ENCODE measurements around the gene SEMA5B. TPM values are rescaled to one million over a fixed set of nuclear protein-coding genes. Genes with fewer than 3 reads are reported as not detected.

The SEMA5B gene
- total RNA-seq, 2 experiments from 2014 or later: not detected

- Mint-ChIP-seq H3K36me3 (no peaks in the 10 kb centered on the region), H3K27me3 (peaks cover 44% of the 10 kb centered on the region), H3K27ac (no peak overlapping the region), H3K9me3 (ENCODE audit: low read depth) (no peaks in the 10 kb centered on the region), H3K4me3 (no peak overlapping the region), H3K4me1 (no peaks in the 10 kb centered on the region)
- DNase-seq (no peak), ATAC-seq (no peak)
- CTCF ChIA-PET: no interaction called here
Measured at GRCh38 chr3:122931636-122932035, 95.9 kb downstream of the SEMA5B start.

GRCh38 chr3:122930063-122930997, 97.2 kb downstream of the SEMA5B start:
- no peak overlapping the region for H3K4me3 Mint-ChIP-seq
- no peaks in the 10 kb centered on the region for H3K36me3 Mint-ChIP-seq
- CTCF ChIA-PET: no interaction called here
- H3K27ac Mint-ChIP-seq: no peak overlapping the region
- no peak for ATAC-seq
- H3K27me3 Mint-ChIP-seq: peaks cover 37% of the 10 kb centered on the region
- H3K4me1 Mint-ChIP-seq: no peaks in the 10 kb centered on the region
- no peaks in the 10 kb centered on the region for H3K9me3 Mint-ChIP-seq (ENCODE audit: low read depth)
- DNase-seq: no peak

GRCh38 chr3:122929188-122930062, 98.1 kb downstream of the SEMA5B start:
- no peak overlapping the region for H3K27ac Mint-ChIP-seq
- no peak for DNase-seq
- no peaks in the 10 kb centered on the region for H3K4me1 Mint-ChIP-seq
- no peak for ATAC-seq
- no peaks in the 10 kb centered on the region for H3K9me3 Mint-ChIP-seq (ENCODE audit: low read depth)
- no peaks in the 10 kb centered on the region for H3K36me3 Mint-ChIP-seq
- CTCF ChIA-PET: interaction anchor here (1.0 kb wide), 1 partner anchor 13 kb away, joined by 4 read pairs; no protein-coding TSS in a partner anchor
- no peak overlapping the region for H3K4me3 Mint-ChIP-seq
- peaks cover 32% of the 10 kb centered on the region for H3K27me3 Mint-ChIP-seq

- Mint-ChIP-seq H3K9me3 (ENCODE audit: low read depth) (no peaks in the 10 kb centered on the region), H3K27me3 (peaks cover 28% of the 10 kb centered on the region), H3K4me3 (no peak overlapping the region), H3K27ac (no peak overlapping the region), H3K4me1 (no peaks in the 10 kb centered on the region), H3K36me3 (no peaks in the 10 kb centered on the region)
- DNase-seq (no peak), ATAC-seq (no peak)
- CTCF ChIA-PET: interaction anchor here (1.0 to 1.4 kb wide), 2 partner anchors 12 to 14 kb away, joined by 3 to 4 read pairs; no protein-coding TSS in a partner anchor
Measured at GRCh38 chr3:122928396-122929187, 99.0 kb downstream of the SEMA5B start.

GRCh38 chr3:122927726-122928125, 99.8 kb downstream of the SEMA5B start:
- CTCF ChIA-PET: interaction anchor here (1.4 kb wide), 1 partner anchor 13 kb away, joined by 3 read pairs; no protein-coding TSS in a partner anchor
- Mint-ChIP-seq H3K36me3 (no peaks in the 10 kb centered on the region), H3K9me3 (ENCODE audit: low read depth) (no peaks in the 10 kb centered on the region), H3K27me3 (peaks cover 21% of the 10 kb centered on the region), H3K4me3 (no peak overlapping the region), H3K27ac (no peak overlapping the region), H3K4me1 (peaks cover under 1% of the 10 kb centered on the region)
- DNase-seq: no peak
- no peak for ATAC-seq

- CTCF ChIA-PET: no interaction called here
- no peak for ATAC-seq
- Mint-ChIP-seq H3K9me3 (ENCODE audit: low read depth) (no peaks in the 10 kb centered on the region), H3K4me3 (no peak overlapping the region), H3K27ac (no peak overlapping the region), H3K36me3 (no peaks in the 10 kb centered on the region), H3K27me3 (peaks cover 22% of the 10 kb centered on the region), H3K4me1 (peaks cover 2% of the 10 kb centered on the region)
- DNase-seq: no peak
Measured at GRCh38 chr3:122926811-122927210, 100.8 kb downstream of the SEMA5B start.

GRCh38 chr3:122926322-122926721, 101.2 kb downstream of the SEMA5B start:
- Mint-ChIP-seq H3K36me3 (no peaks in the 10 kb centered on the region), H3K27me3 (peaks cover 21% of the 10 kb centered on the region), H3K9me3 (ENCODE audit: low read depth) (no peaks in the 10 kb centered on the region), H3K4me1 (peaks cover 3% of the 10 kb centered on the region), H3K27ac (no peak overlapping the region), H3K4me3 (no peak overlapping the region)
- ATAC-seq: no peak
- no peak for DNase-seq
- CTCF ChIA-PET: interaction anchor here (1.2 kb wide), 1 partner anchor 16 kb away, joined by 3 read pairs; no protein-coding TSS in a partner anchor

GRCh38 chr3:122925756-122926155, 101.8 kb downstream of the SEMA5B start:
- DNase-seq (no peak), ATAC-seq (no peak)
- H3K4me1 Mint-ChIP-seq: peaks cover 3% of the 10 kb centered on the region
- H3K27me3 Mint-ChIP-seq: peaks cover 24% of the 10 kb centered on the region
- H3K9me3 Mint-ChIP-seq (ENCODE audit: low read depth): no peaks in the 10 kb centered on the region
- CTCF ChIA-PET: interaction anchor here (1.2 kb wide), 1 partner anchor 17 kb away, joined by 3 read pairs; no protein-coding TSS in a partner anchor
- no peak overlapping the region for H3K27ac Mint-ChIP-seq
- H3K36me3 Mint-ChIP-seq: no peaks in the 10 kb centered on the region
- H3K4me3 Mint-ChIP-seq: no peak overlapping the region

GRCh38 chr3:122924056-122924455, 103.5 kb downstream of the SEMA5B start:
- DNase-seq (no peak), ATAC-seq (no peak)
- no peaks in the 10 kb centered on the region for H3K36me3 Mint-ChIP-seq
- H3K27me3 Mint-ChIP-seq: peaks cover 35% of the 10 kb centered on the region
- no peak overlapping the region for H3K27ac Mint-ChIP-seq
- no peak overlapping the region for H3K4me3 Mint-ChIP-seq
- no peaks in the 10 kb centered on the region for H3K9me3 Mint-ChIP-seq (ENCODE audit: low read depth)
- CTCF ChIA-PET: no interaction called here
- H3K4me1 Mint-ChIP-seq: peaks cover 3% of the 10 kb centered on the region

GRCh38 chr3:122923611-122924010, 104.0 kb downstream of the SEMA5B start:
- peaks cover 3% of the 10 kb centered on the region for H3K4me1 Mint-ChIP-seq
- DNase-seq (no peak), ATAC-seq (no peak)
- no peaks in the 10 kb centered on the region for H3K9me3 Mint-ChIP-seq (ENCODE audit: low read depth)
- H3K27ac Mint-ChIP-seq: no peak overlapping the region
- CTCF ChIA-PET: interaction anchor here (1.0 kb wide), 1 partner anchor 19 kb away, joined by 3 read pairs; no protein-coding TSS in a partner anchor
- no peaks in the 10 kb centered on the region for H3K36me3 Mint-ChIP-seq
- peaks cover 35% of the 10 kb centered on the region for H3K27me3 Mint-ChIP-seq
- no peak overlapping the region for H3K4me3 Mint-ChIP-seq

GRCh38 chr3:122921791-122922651, 105.5 kb downstream of the SEMA5B start:
- Mint-ChIP-seq H3K27me3 (peaks cover 38% of the 10 kb centered on the region), H3K36me3 (no peaks in the 10 kb centered on the region), H3K9me3 (ENCODE audit: low read depth) (no peaks in the 10 kb centered on the region), H3K27ac (no peak overlapping the region), H3K4me3 (no peak overlapping the region), H3K4me1 (peaks cover 3% of the 10 kb centered on the region)
- peak; percentile 56 for DNase-seq
- ATAC-seq: peak; percentile 84
- CTCF ChIA-PET: interaction anchor here (1.2 to 1.3 kb wide), 2 partner anchors 19 to 20 kb away, joined by 3 to 5 read pairs; no protein-coding TSS in a partner anchor

GRCh38 chr3:122920986-122921385, 106.6 kb downstream of the SEMA5B start:
- no peak overlapping the region for H3K4me3 Mint-ChIP-seq
- no peak for ATAC-seq
- H3K27me3 Mint-ChIP-seq: peaks cover 41% of the 10 kb centered on the region
- no peaks in the 10 kb centered on the region for H3K36me3 Mint-ChIP-seq
- H3K4me1 Mint-ChIP-seq: peaks cover 6% of the 10 kb centered on the region
- H3K9me3 Mint-ChIP-seq (ENCODE audit: low read depth): no peaks in the 10 kb centered on the region
- H3K27ac Mint-ChIP-seq: no peak overlapping the region
- DNase-seq: no peak
- CTCF ChIA-PET: interaction anchor here (1.2 to 1.3 kb wide), 2 partner anchors 20 to 22 kb away, joined by 3 to 5 read pairs; no protein-coding TSS in a partner anchor
